GM12878 (cell line): ENCODE data around the gene SRRM2. TPM values are rescaled to one million over a fixed set of nuclear protein-coding genes. Genes with fewer than 3 reads are reported as not detected.

ENCODE experiments used
- ATAC-seq: fragments of 200-7000 bp; cut with Tn5 transposase; 3 replicates; pipeline ENCODE4 v1.9.1; 2020; ENCODE audit warnings: mild to moderate bottlenecking, moderate library complexity
- BruUV-seq: library from RNA; stranded (reverse); fragments of 400-500 nt; replicated peaks from 2 replicates; lab custom pipeline; 2021; lab: Mats Ljungman, UMichigan
- CTCF ChIA-PET: fragments of 300-600 bp; sonication (Branson Sonifier 250); formaldehyde crosslinking; extraction: SDS; loops from one replicate; lab custom pipeline; 2021; ENCODE audit warnings: inconsistent platforms; lab: Yijun Ruan, JAX
- POLR2A ChIA-PET: fragments of 350-600 bp; formaldehyde crosslinking; extraction: SDS; loops from one replicate; lab custom pipeline; 2021; ENCODE audit warnings: inconsistent platforms; lab: Charles Lee
- RAD21 ChIA-PET: fragments of 300-600 bp; sonication (Branson Sonifier 250); formaldehyde crosslinking; loops from one replicate; lab custom pipeline; 2023; ENCODE audit warnings: antibody characterized with exemption; ENCODE audit not compliant: unreplicated experiment; lab: Charles Lee
- SMC1A ChIA-PET: fragments of 300-600 bp; sonication (Branson Sonifier 250); formaldehyde crosslinking; loops from one replicate; lab custom pipeline; 2023; ENCODE audit not compliant: unreplicated experiment, uncharacterized antibody; lab: Charles Lee
- DNase-seq: peaks from one replicate; pipeline ENCODE4 v3.0.0-alpha.2; 2011; ENCODE audit warnings: low read depth, low spot score
- FAIRE-seq: peaks from 3 replicates; lab custom pipeline; 2011; peaks lifted over from hg19 to GRCh38; lab: Jason Lieb, UNC
- H2AFZ ChIP-seq: 2 replicates; pipeline ENCODE4 v1.6.0; 2011; ENCODE audit warnings: low read depth, low read length, control low read depth; ENCODE audit not compliant: control insufficient read depth
- H3K27ac ChIP-seq: 2 replicates; pipeline ENCODE4 v1.5.1; 2011; ENCODE audit warnings: control low read depth; ENCODE audit not compliant: control insufficient read depth, insufficient read depth
- H3K27me3 ChIP-seq, 2 experiments: replicated peaks in 1 of 2; 2 replicates each; pipeline versions ENCODE4 v1.6.0 to v1.6.1; 2011; ENCODE audit warnings: low read length in 1 of 2; ENCODE audit not compliant: control insufficient read depth in 2 of 2, insufficient read depth in 2 of 2
- H3K36me3 ChIP-seq, 2 experiments: 2 replicates each; pipeline ENCODE4 v1.5.1; 2011; ENCODE audit warnings: low read length in 1 of 2; ENCODE audit not compliant: control insufficient read depth in 2 of 2, insufficient read depth in 2 of 2
- H3K4me1 ChIP-seq: 2 replicates; pipeline ENCODE4 v1.6.1; 2011; ENCODE audit warnings: mild to moderate bottlenecking, low read length, moderate library complexity, mixed read lengths; ENCODE audit not compliant: control insufficient read depth, insufficient read depth
- H3K4me2 ChIP-seq: 2 replicates; pipeline ENCODE4 v1.6.0; 2011; ENCODE audit warnings: control low read depth; ENCODE audit not compliant: control insufficient read depth, insufficient read depth
- H3K4me3 ChIP-seq: fragments of 200-600 bp; sonication (generic); 2 replicates; pipeline ENCODE4 v1.5.1; 2016
- H3K79me2 ChIP-seq: 2 replicates; pipeline ENCODE4 v1.6.0; 2011; ENCODE audit warnings: low read length; ENCODE audit not compliant: control insufficient read depth, insufficient read depth
- H3K9ac ChIP-seq: 2 replicates; pipeline ENCODE4 v1.8.0; 2011; ENCODE audit warnings: low read length, control low read depth, mixed read lengths; ENCODE audit not compliant: control insufficient read depth, insufficient read depth
- H3K9me3 ChIP-seq: replicated peaks from 3 replicates; pipeline ENCODE4 v1.5.1; 2011; ENCODE audit warnings: mild to moderate bottlenecking, low read length; ENCODE audit not compliant: control insufficient read depth, insufficient read depth
- H4K20me1 ChIP-seq: 2 replicates; pipeline ENCODE4 v1.6.0; 2011; ENCODE audit not compliant: control insufficient read depth, insufficient read depth
- BRCA1 ChIP-seq: IDR thresholded peaks from 2 replicates; pipeline ENCODE4 v1.6.1; 2011; ENCODE audit warnings: low read depth, low read length, improper control_type of control experiment
- CBX3 ChIP-seq: fragments of 200-600 bp; sonication (generic); IDR thresholded peaks from 2 replicates; pipeline ENCODE4 v1.6.1; 2016; ENCODE audit warnings: low read depth, borderline replicate concordance
- ETV6 ChIP-seq, 2 experiments: fragments of 450-650 bp in 1 of 2; IDR thresholded peaks in 1 of 2; conservative IDR thresholded peaks in 1 of 2; 2 replicates each; pipeline ENCODE4 v1.6.1; 2014; ENCODE audit warnings: antibody characterized with exemption in 1 of 2, borderline replicate concordance in 1 of 2, low read depth in 1 of 2, mild to moderate bottlenecking in 1 of 2, moderate library complexity in 1 of 2
- KLF5 ChIP-seq: fragments of 450-650 bp; IDR thresholded peaks from 2 replicates; pipeline ENCODE4 v1.6.1; 2014; ENCODE audit warnings: mild to moderate bottlenecking; ENCODE audit not compliant: partially characterized antibody
- MTA2 ChIP-seq: fragments of 450-650 bp; IDR thresholded peaks from 2 replicates; pipeline ENCODE4 v1.6.1; 2016; ENCODE audit warnings: low read depth, mild to moderate bottlenecking, moderate library complexity
- RFX5 ChIP-seq: IDR thresholded peaks from 2 replicates; pipeline ENCODE4 v1.6.1; 2011; ENCODE audit warnings: low read depth, low read length, improper control_type of control experiment
- SPI1 ChIP-seq: IDR thresholded peaks from 2 replicates; pipeline ENCODE4 v1.6.1; 2011; ENCODE audit warnings: low read depth, mild to moderate bottlenecking, low read length, moderate library complexity, borderline replicate concordance; ENCODE audit not compliant: insufficient read depth
- SRF ChIP-seq, 2 experiments: IDR thresholded peaks; 2 replicates each; pipeline ENCODE4 v1.6.1; 2011; ENCODE audit warnings: low read depth in 2 of 2, low read length in 2 of 2, mild to moderate bottlenecking in 1 of 2, moderate library complexity in 1 of 2
- STAT3 ChIP-seq: IDR thresholded peaks from 2 replicates; pipeline ENCODE4 v1.6.1; 2011; ENCODE audit warnings: low read depth, low read length, improper control_type of control experiment
- ZNF207 ChIP-seq: fragments of 450-650 bp; IDR thresholded peaks from 2 replicates; pipeline ENCODE4 v1.6.1; 2014; ENCODE audit warnings: antibody characterized with exemption, mild to moderate bottlenecking, borderline replicate concordance
- ZNF217 ChIP-seq: fragments of 450-650 bp; IDR thresholded peaks from 2 replicates; pipeline ENCODE4 v1.6.1; 2017; ENCODE audit warnings: antibody characterized with exemption, mild to moderate bottlenecking
- ZNF24 ChIP-seq: fragments of 450-650 bp; IDR thresholded peaks from 2 replicates; pipeline ENCODE4 v1.6.1; 2017; ENCODE audit warnings: antibody characterized with exemption, mild to moderate bottlenecking
- WGBS: methylation state at CpG from one replicate; pipeline ENCODE4 v1.1.6; 2016; ENCODE audit warnings: low lambda C conversion rate; ENCODE audit not compliant: insufficient replicate concordance, insufficient coverage; ENCODE audit errors: missing lambda C conversion rate; 5-methylcytosine and 5-hydroxymethylcytosine counted together
- in situ Hi-C: fragments of 300-500 bp; cut with MboI; formaldehyde crosslinking; loops from 9 replicates; pipeline ENCODE4 v1.14.3; 2018; ENCODE audit warnings: mixed read lengths
- intact Hi-C: fragments of 100-400 bp; cut with micrococcal nuclease; formaldehyde crosslinking; loops from one replicate; pipeline ENCODE4 v1.14.2; 2022; ENCODE audit not compliant: unreplicated experiment
- polyA plus RNA-seq, 11 experiments: library from polyadenylated mRNA; depleted of rRNA in 4 of 11; unstranded in 6 of 11; stranded (reverse) in 5 of 11; fragments of >200 nt; fragmentation: Nextera tagmentation in 4 of 11; fragmentation: Illumina TruSeq in 1 of 11; extraction: Ambion mirVana in 4 of 11; extraction: Trizol in 1 of 11; gene quantifications; 1 replicate in 1 of 11; 2 replicates in 10 of 11; pipeline versions ENCODE4 v1.2.1 to v1.2.3, GENCODE V29; 2011 to 2016; ENCODE audit warnings: inconsistent platforms in 2 of 11, missing spikeins in 2 of 11, low read depth in 1 of 11
- total RNA-seq, 4 experiments: library from RNA; depleted of rRNA in 3 of 4; stranded (reverse); fragments of >200 nt in 3 of 4; fragmentation: Illumina TruSeq in 1 of 4; extraction: Trizol in 1 of 4; gene quantifications; 2 replicates each; pipeline versions ENCODE4 v1.2.1 to v1.2.3, GENCODE V29; 2013 to 2021
- TF ChIP-seq, protein P1 (sequence below): fragments of 450-650 bp; IDR thresholded peaks from 2 replicates; pipeline ENCODE4 v1.6.1; 2018; ENCODE audit warnings: borderline replicate concordance, mild to moderate bottlenecking; ENCODE audit not compliant: partially characterized antibody

SRRM2 gene
- total and polyA plus RNA-seq, 10 of the 15 experiments (the other 5 are each of a cell fraction or from before 2014, with no cell fraction given) = 30.1 to 502 (median 196) TPM

DNA sequence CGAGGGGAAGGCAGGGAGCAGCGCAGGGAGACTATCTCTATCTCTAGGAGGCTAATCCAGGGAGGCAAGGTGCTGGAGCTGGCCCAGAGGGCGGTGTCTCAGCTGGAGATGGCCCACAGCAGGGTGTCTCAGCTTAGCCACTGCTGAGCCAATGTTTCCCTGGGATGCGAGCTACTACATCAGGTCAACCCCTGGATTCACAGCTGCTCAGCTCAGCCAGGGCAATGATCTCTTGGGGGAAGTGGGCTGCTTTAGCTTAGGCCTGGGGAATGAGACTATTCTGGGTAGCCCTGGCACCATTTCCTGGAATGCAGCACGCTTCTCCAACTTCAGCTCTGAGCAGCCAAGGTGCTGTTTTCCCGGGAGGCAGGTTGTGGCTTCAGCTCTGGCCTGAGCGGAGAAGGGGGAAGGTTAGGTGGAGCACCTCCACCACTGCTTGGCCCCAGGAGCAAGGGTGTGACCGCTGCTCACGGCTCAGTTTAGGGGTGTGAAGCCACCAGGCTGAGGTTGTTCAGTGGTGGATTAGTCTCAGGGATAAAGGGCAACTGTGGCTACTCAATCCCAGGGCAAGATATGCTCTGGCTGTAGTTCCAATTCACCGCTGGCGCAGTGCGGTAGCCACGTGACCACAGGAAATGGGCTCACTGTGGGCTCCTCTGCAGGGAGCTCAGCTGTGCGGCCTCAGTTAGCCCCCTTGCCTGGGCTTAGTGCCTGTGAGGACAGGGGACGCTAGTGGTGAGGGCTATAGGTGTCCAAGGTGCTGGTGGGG is 59.4 kb downstream of the SRRM2 start (continued):
- TF ChIP-seq SRF (IDR thresholded peaks at IDR 0.05; ENCODE audit: low read depth in 2 of 2, low read length in 2 of 2) = no peak
- TF ChIP-seq, protein P1, sequence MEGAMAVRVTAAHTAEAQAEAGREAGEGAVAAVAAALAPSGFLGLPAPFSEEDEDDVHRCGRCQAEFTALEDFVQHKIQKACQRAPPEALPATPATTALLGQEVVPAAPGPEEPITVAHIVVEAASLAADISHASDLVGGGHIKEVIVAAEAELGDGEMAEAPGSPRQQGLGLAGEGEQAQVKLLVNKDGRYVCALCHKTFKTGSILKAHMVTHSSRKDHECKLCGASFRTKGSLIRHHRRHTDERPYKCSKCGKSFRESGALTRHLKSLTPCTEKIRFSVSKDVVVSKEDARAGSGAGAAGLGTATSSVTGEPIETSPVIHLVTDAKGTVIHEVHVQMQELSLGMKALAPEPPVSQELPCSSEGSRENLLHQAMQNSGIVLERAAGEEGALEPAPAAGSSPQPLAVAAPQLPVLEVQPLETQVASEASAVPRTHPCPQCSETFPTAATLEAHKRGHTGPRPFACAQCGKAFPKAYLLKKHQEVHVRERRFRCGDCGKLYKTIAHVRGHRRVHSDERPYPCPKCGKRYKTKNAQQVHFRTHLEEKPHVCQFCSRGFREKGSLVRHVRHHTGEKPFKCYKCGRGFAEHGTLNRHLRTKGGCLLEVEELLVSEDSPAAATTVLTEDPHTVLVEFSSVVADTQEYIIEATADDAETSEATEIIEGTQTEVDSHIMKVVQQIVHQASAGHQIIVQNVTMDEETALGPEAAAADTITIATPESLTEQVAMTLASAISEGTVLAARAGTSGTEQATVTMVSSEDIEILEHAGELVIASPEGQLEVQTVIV = no peak
- TF ChIP-seq RFX5 = no peak

DNA sequence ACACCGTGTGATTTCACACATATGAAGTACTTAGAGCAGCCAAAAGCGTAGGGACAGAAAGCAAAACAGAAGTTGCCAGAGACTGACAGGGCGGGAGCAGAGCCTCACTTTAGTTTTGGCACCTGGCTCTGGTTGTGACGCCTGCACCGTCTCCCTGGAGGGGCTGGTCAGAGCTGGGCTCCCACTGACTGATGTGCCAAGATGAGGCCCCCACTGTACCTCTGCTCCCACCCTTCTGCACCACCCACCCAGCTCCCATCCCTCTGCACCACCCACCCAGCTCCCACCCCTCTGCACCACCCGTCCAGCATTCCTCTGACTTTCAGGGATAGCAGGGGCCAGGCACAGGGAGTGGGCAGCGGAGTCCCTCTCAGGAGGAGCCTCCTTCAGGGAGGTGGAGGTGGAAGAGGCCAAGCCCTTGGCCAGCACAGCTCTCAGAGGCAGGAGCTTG is 61.4 kb downstream of the SRRM2 start:
- DNase-seq = no peak
- 55% methylated on average over 7 of the region's 7 CpGs for WGBS
- H3K9ac ChIP-seq = no peak overlapping the region
- H3K79me2 ChIP-seq = peaks cover 7% of the 10 kb centered on the region
- intact Hi-C loops = no loop called here
- ChIA-PET SMC1A (interaction anchor here (1.0 kb wide), 1 partner anchor 104 kb away, joined by 3 read pairs; no protein-coding TSS in a partner anchor), CTCF (no interaction called here), POLR2A (no interaction called here), RAD21 (no interaction called here)
- H4K20me1 ChIP-seq = no peaks in the 10 kb centered on the region
- no peaks in the 10 kb centered on the region for H3K36me3 ChIP-seq
- H3K4me2 ChIP-seq = no peak overlapping the region
- no TSS peak for BruUV-seq
- H3K4me1 ChIP-seq = no peaks in the 10 kb centered on the region
- H2AFZ ChIP-seq = no peak overlapping the region
- H3K9me3 ChIP-seq = no peaks in the 10 kb centered on the region
- no peak overlapping the region for H3K27ac ChIP-seq
- in situ Hi-C loops = no loop called here
- no peak for ATAC-seq
- FAIRE-seq = no peak
- H3K27me3 ChIP-seq = peaks cover 0 to 4% of the 10 kb centered on the region in 2 experiments; a peak in 2 of 4 replicates
- TF ChIP-seq BRCA1 (no peak), KLF5 (no peak), ZNF217 (no peak), STAT3 (no peak), ETV6 (conservative IDR thresholded peaks at IDR 0.05 in 1 of 2, IDR thresholded peaks at IDR 0.05 in 1 of 2; ENCODE audit: borderline replicate concordance in 1 of 2, low read depth in 1 of 2) (no peak), CBX3 (no peak), ZNF24 (no peak), SRF (IDR thresholded peaks at IDR 0.05; ENCODE audit: low read depth in 2 of 2, low read length in 2 of 2) (no peak), ZNF207 (no peak), MTA2 (no peak), SPI1 (no peak)
- H3K4me3 ChIP-seq = no peak overlapping the region
